HFF-Myc (cell line): ENCODE measurements around the gene NBAS.
A peak's percentile ranks its signal among the peaks of the same experiment; 100 is the strongest.

Source experiments
- DNase-seq: peaks from one replicate; pipeline ENCODE4 v3.0.0-alpha.2; 2011; ENCODE audit warnings: low read depth; ENCODE audit errors: extremely low read depth
- H3K4me3 ChIP-seq: replicated peaks from 2 replicates; pipeline ENCODE4 v1.5.1; 2011; ENCODE audit warnings: low read depth, mild to moderate bottlenecking, control low read depth, low read length
- TF ChIP-seq, protein P1 (sequence below): IDR thresholded peaks from 2 replicates; pipeline ENCODE4 v1.5.1; 2012; ENCODE audit warnings: mild to moderate bottlenecking, low read depth, low read length, control low read depth; ENCODE audit errors: missing control alignments

NBAS gene

DNA sequence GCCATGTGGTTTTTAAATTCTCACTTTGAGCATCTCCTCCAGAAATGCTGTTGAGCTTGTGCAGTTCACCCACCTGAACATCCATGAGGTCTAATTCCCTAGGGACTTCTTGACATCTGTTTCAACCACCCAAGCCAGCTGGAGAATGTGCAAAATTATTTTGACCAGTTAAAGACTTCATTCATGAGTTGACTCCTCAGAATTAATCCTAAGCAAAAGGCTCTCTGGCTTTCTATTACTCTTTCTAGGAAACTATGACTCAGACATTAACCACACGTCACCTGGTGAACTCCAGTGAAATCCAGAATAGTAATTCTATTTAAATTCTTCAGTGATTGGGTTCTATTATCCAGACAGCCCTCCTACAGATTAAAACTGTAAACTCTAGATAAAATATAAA lies 247.5 kb downstream of the NBAS start:
- TF ChIP-seq, protein P1, sequence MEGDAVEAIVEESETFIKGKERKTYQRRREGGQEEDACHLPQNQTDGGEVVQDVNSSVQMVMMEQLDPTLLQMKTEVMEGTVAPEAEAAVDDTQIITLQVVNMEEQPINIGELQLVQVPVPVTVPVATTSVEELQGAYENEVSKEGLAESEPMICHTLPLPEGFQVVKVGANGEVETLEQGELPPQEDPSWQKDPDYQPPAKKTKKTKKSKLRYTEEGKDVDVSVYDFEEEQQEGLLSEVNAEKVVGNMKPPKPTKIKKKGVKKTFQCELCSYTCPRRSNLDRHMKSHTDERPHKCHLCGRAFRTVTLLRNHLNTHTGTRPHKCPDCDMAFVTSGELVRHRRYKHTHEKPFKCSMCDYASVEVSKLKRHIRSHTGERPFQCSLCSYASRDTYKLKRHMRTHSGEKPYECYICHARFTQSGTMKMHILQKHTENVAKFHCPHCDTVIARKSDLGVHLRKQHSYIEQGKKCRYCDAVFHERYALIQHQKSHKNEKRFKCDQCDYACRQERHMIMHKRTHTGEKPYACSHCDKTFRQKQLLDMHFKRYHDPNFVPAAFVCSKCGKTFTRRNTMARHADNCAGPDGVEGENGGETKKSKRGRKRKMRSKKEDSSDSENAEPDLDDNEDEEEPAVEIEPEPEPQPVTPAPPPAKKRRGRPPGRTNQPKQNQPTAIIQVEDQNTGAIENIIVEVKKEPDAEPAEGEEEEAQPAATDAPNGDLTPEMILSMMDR, result no peak
- H3K4me3 ChIP-seq, result no peak overlapping the region
- DNase-seq, result no peak

DNA sequence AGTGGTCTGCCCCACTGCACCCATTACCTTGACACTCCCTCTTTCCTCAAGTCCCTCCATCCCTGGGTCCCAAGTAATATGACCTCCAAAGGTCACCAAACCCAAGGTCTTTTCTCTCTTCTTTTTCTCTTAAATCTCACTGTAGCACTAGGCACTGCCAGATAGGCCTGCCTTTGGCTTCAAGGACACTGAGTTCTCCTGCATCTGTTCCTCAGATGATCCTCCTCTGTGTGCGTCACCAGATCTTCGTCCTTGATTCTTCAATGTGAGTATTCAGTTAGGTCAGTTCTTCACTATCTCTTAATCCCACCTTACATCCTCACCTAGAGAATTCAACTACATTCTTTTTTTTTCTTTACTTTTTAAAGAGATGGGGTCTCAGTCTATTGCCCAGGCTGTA lies 249.2 kb downstream of the NBAS start:
- DNase-seq, result no peak
- no peak overlapping the region for H3K4me3 ChIP-seq
- TF ChIP-seq, protein P1, result no peak

DNA sequence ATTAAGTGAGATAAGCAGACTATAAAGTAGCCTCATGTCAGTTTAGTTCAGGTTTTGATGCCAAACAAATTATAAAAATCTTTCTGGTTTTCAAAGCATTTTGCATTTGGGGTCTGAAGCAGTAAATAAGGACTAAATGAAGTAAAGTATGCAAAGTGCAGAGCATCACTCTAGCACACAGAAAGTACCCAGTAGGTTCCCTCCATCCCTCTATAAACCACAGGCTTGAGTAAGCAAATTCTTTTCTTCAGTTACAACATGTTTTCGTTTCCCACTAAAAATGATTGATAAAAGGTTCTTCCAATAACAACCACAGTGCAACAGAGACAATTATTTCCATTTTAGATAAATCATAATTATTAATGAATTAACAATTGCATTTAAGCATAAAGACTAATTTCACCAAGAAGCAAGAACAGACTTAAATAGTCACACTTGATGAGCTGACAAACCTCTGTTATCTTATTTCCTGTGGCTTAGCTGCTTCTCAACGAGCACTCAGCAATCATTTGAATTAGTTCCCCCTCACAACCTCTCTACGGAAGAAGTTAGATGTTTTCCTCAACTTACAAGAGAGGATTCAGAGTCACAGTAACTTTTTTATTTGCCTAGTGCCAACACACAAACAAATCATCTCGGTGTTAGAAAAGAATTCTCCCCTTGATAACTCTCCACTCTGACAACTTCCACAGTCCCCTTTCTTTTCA lies 249.8 kb downstream of the NBAS start:
- no peak overlapping the region for H3K4me3 ChIP-seq
- TF ChIP-seq, protein P1, result no peak
- no peak for DNase-seq

DNA sequence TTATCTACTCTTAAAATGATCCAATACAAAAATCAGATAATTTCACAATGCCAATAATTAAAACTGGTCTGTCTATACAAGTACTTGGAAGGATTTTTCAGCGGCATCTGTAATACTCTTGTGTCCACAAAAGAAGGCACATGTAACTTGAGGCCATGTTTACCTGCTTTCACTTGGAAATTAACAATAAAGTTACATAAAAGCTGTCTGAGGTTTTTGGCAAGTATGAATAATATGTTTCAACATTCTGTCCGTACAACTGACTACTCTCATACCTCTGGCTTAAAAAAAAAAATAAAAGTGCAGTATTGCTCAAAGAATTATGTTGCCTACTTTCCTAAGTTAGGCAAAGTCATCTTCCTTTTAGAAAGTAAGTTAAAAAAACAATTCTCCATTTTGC lies 253.6 kb downstream of the NBAS start:
- no peak for DNase-seq
- TF ChIP-seq, protein P1, result no peak
- H3K4me3 ChIP-seq, result no peak overlapping the region

DNA sequence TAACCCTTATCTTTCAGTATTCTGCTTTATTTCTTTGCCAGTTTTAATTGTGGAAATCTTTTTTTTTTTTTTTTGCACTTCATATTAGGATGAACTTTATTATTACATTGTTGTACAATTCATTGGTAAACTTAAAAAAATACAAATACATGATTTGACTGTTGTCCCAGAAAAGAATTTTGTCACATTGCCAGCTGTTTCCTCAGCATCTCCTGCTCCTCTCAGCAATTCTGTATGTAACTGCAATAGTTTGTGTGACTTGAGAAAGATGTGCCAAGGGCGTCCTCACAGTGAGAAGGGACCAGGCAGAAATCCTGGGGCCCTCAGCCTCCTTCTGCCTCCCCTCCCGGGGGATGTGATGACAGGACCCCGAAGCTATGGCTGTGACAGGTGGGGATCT lies 254.4 kb downstream of the NBAS start:
- TF ChIP-seq, protein P1, result no peak
- H3K4me3 ChIP-seq, result no peak overlapping the region
- no peak for DNase-seq

DNA sequence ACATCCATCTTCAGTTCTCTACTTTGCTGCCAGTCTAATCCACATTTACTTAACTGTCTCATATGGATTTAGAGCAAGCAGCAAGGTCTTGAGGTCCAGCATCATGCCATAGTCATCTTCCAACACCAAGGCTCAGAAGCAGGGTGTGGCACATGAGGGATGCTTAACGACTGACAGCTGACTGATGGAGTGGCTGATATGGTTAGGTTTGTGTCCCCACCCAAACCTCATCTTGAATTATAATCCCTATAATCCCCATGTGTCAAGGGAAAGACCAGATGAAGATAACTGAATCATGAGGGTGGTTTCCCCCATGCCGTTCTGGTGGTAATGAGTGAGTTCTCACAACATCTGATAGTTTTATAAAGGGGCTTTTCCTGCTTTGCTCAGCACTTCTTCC lies 257.3 kb downstream of the NBAS start:
- TF ChIP-seq, protein P1, result no peak
- DNase-seq, result no peak
- H3K4me3 ChIP-seq, result no peak overlapping the region

DNA sequence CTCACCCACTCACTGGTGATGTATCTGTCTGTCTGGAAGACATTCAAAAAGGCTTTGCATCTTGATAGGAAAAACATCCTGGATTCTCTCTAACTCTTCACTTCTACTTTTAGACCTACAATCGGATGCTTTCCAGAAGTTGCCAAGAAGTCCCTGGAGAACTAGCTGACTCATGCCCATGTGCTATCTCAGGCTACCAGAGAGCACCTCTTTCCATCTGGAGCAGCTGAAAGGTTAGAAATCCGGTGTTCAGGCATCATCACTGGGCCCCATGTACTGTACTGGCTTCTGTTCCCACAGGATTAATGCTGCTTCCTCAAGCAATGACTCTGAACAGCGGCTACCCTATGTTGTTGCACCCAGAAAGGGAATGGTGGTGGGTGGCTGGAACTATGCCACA lies 259.0 kb downstream of the NBAS start:
- DNase-seq, result peak; percentile 25
- TF ChIP-seq, protein P1, result no peak
- no peak overlapping the region for H3K4me3 ChIP-seq
